Measurements from ENCODE around the gene CERCAM.

Gene CERCAM, protein sequence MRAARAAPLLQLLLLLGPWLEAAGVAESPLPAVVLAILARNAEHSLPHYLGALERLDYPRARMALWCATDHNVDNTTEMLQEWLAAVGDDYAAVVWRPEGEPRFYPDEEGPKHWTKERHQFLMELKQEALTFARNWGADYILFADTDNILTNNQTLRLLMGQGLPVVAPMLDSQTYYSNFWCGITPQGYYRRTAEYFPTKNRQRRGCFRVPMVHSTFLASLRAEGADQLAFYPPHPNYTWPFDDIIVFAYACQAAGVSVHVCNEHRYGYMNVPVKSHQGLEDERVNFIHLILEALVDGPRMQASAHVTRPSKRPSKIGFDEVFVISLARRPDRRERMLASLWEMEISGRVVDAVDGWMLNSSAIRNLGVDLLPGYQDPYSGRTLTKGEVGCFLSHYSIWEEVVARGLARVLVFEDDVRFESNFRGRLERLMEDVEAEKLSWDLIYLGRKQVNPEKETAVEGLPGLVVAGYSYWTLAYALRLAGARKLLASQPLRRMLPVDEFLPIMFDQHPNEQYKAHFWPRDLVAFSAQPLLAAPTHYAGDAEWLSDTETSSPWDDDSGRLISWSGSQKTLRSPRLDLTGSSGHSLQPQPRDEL

DNA sequence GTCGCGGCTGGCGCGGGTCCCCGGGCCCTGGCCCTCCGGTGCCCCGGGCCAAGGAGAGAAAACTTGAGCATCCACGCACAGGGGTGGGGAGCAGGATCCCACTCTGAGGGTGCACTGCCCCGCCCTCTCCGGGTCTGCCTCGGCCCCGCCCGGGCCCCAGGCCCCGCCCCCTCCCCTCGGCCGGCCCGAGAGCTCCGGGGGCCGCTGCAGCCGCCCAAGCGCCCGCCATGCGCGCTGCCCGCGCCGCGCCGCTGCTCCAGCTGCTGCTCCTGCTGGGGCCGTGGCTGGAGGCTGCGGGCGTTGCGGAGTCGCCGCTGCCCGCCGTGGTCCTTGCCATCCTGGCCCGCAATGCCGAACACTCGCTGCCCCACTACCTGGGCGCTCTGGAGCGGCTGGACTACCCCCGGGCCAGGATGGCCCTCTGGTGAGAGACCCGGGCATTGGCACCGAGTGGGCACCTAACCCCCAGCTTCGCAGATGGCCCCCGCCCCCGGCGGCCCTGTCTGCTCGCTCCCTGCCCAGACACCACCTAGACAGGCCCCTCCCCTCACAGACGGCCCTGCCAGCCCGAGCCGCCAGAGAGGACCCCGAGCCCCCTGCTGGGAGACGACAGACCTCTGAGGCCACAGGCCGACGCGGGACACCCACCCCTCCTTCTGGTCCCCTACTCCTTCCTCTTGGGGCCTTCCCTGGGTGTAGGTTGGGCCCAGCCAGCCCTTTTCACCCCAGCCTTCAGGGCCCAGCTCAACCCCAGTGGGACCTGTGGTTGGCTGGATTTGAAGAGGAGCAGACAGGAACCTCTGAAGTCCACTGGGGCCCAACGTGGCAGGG lies at the start of gene CERCAM:
Gene CERCAM, plus strand, starts transcription at position 207 of the 831 bp plus-strand sequence. Its CDS starts 21 bp downstream, at position 228.
- DNase-seq = peak; percentile 34

DNA sequence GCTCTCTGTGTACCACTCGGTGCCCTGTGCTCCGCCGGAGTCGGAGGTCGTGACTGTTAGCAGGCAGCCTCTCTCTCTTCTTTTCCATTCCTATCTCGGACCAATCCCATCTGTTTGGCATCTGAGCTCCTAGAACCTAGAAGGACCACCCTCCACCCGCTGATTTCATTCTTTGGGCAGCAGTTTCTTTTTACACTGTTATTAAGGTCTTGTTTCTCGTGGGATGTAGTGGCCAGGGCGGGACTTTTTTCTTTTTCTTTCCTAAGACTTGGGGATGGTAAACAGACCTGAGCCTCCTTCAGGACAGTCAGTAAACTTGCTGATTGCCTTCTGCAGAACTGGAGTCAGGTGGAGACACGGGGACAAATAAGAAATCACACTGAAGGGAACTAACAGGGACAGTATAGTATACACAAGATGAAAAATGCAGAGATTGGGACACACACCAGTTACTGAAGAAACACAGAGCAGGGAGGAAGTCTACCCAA lies 49.0 kb upstream of the CERCAM start:
- DNase-seq = no peak

DNA sequence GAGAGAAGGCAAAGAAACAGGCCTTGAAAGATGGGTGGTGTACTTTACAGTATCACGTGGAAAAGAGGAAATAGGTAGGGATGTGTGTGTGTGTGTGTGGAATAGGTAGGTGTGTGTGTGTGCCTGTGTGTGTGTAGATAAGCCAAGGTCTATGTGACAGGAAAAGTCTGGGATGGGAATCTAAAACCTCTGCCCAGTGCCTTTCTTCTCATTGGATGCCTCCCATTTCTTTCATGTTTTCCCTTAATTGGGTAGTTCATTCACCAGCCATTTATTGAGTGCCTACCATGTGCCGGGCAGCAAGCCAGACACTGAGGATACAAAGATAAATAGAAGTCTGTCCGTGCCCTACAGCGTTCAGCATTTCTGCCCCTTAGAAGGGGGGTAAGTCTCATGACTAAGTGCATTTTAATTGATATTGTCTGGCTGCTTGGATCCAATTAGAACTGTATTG lies 48.4 kb upstream of the CERCAM start:
- no peak for DNase-seq

DNA sequence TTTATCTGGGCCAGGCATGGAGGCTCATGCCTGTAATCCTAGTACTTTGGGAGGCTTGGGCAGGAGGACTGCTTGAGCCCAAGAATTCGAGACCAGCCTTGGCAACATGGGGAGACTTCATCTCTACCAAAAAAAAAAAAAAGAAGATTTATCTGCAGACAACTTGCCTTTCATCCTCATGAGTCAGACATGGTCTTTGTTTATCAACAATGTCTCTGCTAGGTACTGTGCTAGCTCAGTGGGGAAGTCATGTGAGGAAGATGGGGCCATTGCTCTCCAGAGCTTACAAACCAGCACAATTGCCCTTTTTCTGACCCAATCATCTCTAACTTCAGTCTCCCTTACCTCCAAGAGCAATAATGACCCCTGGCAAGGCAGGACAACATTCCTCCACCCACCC lies 47.9 kb upstream of the CERCAM start:
- no peak for DNase-seq

DNA sequence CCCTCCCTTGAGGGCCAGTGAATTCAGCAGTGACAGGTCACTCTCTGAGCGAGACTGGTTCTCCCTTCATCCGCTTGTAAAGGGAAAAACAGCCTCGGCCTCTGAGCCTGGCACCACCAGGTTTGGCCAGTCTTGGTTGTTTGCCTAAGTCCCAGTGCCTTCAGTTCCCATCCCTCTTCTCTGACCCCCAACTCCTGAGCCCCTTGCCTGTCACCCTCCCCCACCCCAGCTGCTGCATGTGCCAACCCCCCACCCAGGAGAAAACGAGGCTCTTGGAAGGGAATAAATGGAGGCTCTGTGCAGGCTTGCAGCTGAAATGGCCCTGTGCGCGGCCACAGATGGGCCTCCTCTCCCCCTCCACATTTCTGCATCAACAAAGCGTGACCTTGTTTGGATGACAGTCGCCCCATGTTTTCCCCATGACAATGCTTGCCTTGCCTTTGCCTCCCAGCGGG lies 46.4 kb upstream of the CERCAM start:
- no peak for DNase-seq

DNA sequence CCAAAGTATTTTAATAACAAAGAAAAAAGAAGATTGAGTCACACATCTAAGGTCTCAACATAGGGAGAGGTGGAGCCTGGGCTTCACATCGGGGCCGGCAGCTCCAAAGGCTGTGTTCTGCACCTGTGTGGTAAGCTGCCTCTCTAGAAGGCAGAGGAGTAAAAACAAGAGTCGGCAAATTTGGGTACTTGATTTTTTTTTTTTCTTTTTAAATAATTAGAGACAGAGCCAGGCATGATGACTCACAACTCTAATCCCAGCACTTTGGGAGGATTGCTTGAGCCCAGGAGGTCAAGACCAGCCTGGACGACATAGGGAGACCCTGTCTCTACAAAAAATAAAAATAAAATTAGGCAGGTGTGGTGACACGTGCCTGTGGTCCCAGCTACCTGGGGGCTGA lies 44.8 kb upstream of the CERCAM start:
- no peak for DNase-seq

DNA sequence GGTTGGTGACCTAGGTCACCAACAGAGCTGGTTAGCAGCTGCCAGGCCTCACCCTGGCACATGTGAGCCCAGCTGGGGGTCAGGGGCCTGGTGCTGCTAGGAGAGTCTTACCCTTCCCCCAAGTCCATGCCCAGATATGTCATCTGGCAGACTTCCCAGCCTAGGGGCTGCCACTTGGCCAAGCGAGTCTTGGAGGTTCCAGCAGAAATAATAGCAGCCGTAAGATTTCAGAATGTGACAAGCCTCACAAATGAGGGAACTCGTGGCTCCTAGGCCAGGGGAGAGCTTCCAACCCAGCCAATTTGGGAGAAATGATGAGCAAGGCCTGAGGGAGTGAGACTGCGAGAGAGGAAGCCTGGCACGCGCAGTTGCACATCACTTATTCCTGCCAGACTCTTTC lies 38.4 kb upstream of the CERCAM start:
- DNase-seq = no peak

DNA sequence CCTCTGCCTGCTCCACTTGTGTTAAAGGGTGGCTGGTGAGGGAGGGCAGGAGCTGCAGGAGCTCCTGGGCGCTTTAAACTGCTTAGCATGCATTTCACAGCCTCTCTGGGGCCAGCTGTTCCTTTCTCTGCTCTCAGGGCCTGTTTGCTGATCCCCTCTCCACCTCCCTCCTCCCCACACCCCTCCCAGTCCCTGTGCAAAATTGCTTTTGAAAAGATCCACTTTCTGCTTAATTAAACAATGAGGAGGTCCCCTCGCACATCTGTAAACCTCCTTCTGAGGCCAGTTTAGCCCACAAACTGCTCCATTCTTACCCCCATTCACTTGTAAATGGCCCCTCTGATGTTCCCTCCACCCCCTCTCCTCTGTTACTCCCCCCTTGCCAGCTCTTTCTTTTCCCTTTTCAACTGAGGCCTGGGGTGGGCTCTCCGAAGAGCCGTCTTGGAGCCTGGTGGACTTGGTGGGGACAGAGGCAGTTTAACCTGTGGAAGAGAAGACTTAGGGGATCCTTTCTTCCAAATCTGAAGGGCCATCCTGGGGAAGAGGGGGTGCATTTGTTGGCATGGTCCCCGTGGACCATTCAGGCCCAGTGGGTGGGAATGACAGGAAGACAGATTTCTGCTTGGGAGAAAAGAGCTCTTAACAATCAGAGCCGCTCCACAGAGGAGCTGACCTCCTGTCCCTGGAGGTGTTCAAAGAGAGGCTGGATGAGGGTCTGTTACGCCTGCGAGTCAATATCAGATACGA lies 37.5 kb upstream of the CERCAM start:
- DNase-seq = peak; percentile 15

DNA sequence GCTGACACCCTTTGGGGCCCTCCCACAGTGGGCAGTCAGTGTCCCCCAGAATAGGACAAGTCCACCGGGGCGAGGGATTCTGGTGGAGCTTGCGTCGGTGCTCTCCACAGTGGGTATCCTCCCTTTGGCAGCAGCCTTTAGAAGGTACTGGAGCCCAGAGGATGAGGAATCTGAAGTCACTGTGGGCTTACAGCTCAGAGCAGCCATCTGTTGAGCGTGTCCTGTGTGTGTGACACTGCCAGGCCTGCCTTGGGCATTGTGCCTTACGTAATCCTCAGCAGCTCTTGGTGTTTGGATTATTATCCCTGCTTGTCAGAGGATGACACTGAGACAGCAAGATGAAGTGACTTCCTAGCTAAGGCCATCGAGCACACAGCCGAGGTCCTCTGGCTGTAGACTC lies 36.9 kb upstream of the CERCAM start:
- no peak for DNase-seq

DNA sequence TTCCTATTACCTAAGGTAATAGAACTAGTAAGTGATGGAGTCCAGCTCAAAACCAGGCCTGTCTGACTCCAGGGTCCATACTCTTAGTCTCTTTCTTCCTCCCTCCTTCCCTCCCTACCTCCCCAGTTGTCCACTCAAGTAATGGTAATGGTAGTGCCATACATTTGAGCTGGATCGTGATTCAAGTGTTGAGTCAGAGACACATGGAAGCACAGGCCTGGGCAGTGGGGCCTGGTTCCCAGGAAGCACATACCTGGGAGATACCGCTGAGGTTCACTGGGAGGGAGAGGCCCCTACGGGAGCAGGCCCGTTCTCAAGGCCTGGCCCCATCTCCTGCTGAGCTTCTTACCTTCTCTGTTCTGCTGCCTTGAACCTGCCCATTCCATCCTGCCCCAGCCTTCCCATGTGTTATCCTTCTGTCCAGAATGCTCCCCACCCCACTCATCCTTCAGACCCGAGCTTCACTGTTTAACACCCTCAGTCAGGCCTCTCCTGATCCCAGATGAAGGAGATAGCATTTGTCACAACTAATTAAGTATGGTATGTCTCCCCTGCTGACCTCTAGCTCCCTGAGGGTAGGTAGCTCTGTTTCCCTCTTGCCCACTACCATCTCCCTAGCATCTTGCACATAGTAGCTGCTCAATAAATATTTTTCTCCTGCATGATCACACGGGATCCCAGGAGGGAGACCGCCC lies 35.7 kb upstream of the CERCAM start:
- DNase-seq = no peak

DNA sequence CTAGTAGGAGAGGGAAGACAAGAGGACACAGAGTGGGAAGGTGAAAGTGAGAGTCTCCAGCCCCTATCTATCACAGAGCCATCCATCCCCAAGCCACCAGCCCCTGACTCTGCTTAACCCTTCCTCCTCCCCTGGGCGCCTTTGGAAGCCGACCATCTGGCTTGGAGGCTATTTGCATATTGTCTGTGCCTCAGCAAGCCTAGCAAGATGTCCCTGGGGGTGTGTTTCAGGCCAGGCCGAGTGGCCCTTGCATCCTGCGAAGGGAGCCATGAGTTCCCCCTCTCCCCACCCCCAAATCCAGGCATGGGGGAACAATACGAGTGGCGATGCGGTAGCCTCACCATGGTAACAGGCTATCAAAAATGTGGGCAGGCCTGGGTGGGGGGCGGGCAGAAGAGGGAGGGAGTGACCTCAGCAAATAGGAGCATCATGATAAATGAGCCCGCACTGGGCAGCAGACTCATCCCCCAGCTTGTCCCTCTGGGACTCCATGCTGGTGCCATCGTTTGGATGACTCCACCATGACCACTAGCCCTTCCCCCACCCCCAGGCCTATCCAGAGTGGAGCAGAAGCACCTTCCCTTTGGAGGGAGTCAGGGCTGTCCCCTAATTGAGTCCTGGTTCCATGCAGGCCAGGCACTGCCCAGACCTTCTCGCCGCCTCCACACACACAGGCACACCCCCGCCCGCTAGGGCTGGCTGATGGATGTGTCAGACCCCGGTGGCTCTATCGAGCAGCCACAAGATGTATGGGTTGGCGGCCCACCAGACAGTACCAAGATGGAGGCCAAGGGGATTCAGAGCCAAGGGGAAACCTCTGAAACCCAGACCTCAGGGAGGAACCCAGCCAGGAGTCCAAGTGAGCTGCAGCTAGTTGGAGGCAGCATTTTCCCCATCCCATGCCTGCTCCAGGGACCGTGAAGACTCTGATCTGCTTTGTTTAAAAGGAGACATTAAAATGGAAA lies 34.9 kb upstream of the CERCAM start:
- no peak for DNase-seq

DNA sequence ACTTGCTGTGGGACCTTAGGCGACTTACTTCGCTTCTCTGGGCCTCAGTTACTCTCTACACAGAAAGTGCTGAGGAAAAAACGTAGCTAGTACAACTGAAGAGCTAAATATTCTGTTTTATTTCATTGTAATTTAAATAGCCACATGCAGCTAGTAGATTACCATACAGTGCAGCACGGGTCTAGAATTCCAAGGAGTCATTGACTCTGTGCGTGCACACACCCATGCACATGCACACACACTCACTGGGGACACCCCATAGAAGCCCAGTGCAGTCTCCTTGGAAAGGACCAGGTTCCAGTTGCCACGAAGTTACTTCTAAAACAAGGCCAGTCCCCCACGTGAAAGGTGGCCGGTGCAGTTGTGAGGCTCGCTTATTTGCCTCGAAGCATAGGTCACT lies 32.5 kb upstream of the CERCAM start:
- DNase-seq = no peak

DNA sequence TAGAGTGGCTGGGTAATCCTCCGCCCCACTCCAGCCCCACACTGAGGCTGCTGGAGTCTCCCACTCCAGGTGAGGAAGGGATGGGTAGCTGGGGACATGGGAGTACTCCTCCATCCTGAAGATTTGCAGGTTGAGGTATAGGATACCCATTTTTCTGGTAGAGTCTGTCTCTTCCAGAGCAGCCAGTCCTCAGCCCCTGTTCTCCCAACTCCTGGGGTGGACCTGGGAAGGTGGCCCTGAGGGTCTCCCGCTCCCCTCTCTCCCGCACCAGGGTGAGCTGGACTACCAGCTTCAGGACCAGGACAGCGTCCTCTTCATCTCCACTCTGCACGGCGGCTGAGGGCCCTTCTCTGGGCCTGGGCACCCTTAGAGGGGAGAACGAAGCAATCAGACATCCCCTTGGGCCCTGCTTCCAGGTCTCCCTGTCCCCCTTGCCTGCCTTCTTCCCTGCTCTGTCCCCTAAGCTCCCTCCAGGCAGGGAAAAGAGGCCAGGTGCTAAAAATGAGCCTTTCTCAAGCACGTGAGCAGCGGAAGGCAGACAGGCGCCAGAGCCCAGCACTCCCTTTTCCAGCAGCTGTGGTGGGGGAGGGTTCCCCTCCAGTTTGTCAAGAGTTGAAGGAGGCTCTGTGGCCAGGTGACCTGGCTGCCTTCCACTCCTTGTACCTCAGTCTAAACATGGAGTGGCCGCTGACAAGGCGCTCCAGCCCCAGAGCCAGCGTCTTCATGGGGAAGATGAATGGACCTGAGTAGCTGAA lies 31.1 kb upstream of the CERCAM start:
- DNase-seq = peak; percentile 92

DNA sequence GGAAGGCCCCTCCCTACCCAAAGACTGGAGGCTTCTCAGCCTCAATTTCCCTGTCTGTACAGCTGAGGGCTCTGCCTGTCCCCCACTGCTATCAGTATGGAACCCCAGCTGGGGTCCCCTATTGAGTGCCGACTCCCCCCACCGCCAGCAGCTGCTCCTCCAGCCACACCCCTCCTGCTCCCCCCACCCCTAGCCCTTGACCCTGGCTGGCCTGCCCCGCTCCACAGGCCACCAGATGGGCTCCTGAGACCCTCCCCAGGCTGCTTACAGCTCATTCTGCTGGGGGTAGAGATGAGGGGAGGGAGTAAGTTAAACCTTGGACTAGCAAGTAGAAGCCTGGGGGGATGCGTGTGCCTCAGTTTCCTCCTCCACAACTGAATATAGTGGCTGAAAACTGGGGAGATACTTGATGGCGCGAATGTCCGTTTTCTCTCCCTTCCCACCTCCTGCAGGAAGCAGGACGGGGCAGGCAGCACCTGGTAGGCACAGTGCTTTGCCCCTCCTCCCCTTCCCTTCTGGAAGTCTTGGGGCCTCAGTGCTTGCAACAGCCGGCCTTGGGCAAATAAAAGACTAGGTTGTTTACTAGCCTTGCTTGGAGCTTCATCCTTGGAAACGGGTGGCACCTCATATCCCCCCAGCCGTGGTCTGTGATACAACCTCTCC lies 30.4 kb upstream of the CERCAM start:
- no peak for DNase-seq

DNA sequence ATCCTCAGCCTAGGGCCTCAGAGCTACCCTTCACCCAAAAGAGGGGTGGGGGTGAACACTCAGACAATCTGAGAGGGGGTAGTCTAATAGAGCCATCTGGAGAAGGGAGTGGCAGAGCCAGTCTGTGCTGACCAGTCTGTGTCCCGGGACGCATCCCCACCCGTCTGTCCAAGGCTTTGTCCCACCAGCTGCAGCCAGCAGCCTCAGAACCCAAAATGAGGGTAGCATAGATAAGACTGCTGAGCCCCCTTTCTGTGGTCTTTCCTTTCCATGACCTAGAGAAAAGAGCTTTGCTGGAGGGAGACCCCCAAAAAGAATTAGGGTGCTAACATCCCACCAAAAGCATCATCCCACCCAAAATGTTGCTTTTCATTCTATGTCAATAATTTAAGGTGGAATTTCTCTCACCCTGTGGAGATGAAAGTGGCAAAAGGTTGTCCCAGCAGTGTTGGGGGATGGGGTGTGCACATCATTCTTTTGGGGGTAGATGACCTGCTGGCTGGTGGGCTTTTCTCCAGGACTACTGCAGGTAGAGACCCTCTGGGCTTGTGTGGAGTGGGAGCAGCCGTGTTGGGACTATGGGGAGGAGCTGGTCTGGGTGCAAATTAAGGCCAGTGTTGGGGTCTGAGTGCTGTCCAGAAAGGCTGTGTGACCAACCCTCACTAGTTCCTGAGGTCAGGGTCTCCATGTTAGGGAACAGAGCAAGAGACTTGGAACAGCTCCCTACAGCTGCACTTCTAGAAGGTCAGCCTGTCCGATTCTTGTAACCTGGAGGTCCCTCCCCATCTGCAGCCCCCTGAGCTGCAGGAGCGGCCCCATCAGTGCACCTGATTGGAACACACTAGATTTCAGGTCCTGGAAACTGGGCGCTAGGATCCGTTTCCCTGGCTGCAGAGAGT lies 29.6 kb upstream of the CERCAM start:
- DNase-seq = no peak

DNA sequence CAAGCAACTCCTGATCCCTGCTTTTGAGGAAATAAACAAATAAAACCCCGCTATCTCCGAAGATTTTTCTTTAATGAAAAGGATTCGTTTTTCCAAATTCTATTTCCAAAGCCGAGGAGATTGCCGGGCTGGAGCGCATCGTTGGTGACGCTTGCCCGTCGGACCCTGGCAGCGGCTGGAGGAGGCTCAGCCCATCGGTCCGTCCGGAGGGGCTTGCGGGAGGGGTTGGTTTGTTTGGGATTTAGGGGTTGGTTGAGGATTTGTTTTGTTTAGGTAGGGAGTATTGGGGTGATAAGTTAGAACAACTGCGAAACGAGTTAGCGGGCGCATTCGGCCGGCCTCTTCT lies 28.7 kb upstream of the CERCAM start:
- no peak for DNase-seq

DNA sequence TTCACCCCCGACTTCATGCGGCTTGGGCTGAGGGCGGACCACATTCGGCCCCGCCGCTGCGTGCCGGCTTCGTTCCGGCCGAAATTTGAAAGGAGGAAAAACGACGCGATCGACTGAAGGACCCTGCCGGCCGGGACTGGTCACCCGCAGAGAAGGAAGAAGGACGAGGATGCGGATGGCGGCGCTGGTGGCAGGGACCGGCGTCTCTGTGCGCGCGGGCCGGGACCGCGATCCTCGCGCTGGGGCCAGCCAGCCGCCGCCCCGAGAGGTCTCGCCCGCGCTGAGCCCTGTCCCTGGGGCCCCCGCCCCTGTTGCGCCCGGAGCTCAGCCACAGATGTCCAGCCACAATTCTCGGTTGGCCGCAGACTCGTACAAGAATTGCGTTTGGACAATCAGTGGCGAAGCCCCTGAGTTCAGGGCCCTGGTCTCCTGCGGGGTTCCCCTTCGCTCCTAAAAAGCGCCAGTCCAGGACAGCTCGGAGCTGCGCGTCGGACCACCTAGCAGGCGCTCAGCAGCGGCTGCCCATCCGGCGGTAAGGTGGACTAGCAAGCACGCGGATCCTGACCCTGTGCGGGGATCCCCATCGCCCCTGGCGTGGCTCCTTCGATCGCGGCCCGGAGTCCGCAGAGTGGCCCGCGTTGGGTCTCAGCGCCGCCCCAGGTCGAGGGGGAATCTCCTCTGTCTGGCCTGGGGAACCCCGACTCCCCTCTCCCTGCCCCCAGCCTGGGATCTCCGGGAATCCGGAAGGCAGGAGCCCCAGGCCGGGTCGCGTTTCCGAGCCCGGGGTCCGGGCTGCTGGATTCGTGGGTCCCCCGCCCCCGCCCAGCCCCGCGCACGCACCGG lies 28.1 kb upstream of the CERCAM start:
- no peak for DNase-seq
